Memory B cell (primary cell): Measurements from ENCODE around the gene VMAC.

Experiments used
- ATAC-seq: fragments of 150-1000 bp; cut with Tn5 transposase; 2 replicates; pipeline ENCODE4 v1.10.0; 2021; ENCODE audit warnings: low read depth, mild to moderate bottlenecking, moderate library complexity
- DNase-seq, 2 donors: peaks; one replicate each; pipeline ENCODE4 v3.0.0; 2022; ENCODE audit warnings: low spot score in 2 of 2
- H3K27ac Mint-ChIP-seq: one replicate; pipeline ENCODE4 v1.8.0; 2022; ENCODE audit warnings: mild to moderate bottlenecking, moderate library complexity, mixed read lengths
- H3K27me3 Mint-ChIP-seq: one replicate; pipeline ENCODE4 v1.8.0; 2022; ENCODE audit warnings: mixed read lengths
- H3K36me3 Mint-ChIP-seq: one replicate; pipeline ENCODE4 v1.8.0; 2022; ENCODE audit warnings: mild to moderate bottlenecking, mixed read lengths
- H3K4me1 Mint-ChIP-seq: one replicate; pipeline ENCODE4 v1.8.0; 2022; ENCODE audit warnings: mixed read lengths
- H3K4me3 Mint-ChIP-seq: one replicate; pipeline ENCODE4 v1.8.0; 2022; ENCODE audit warnings: mild to moderate bottlenecking, moderate library complexity, mixed read lengths
- H3K9me3 Mint-ChIP-seq: one replicate; pipeline ENCODE4 v1.8.0; 2022; ENCODE audit warnings: mixed read lengths

The VMAC gene

GRCh38 chr19:5923356-5923755, 18.7 kb downstream of the VMAC start:
- H3K36me3 Mint-ChIP-seq: peaks cover 25% of the 10 kb centered on the region
- no peak for DNase-seq
- H3K27me3 Mint-ChIP-seq: no peaks in the 10 kb centered on the region
- ATAC-seq: no peak
- H3K4me1 Mint-ChIP-seq: peaks cover 11% of the 10 kb centered on the region
- H3K4me3 Mint-ChIP-seq: no peak overlapping the region
- H3K9me3 Mint-ChIP-seq: no peaks in the 10 kb centered on the region
- no peak overlapping the region for H3K27ac Mint-ChIP-seq

GRCh38 chr19:5925830-5926427, 21.3 kb downstream of the VMAC start:
- no peaks in the 10 kb centered on the region for H3K27me3 Mint-ChIP-seq
- no peak for ATAC-seq
- no peak overlapping the region for H3K27ac Mint-ChIP-seq

GRCh38 chr19:5926641-5927440, 22.2 kb downstream of the VMAC start:
- DNase-seq (no peak), ATAC-seq (no peak)
- no peaks in the 10 kb centered on the region for H3K27me3 Mint-ChIP-seq
- H3K36me3 Mint-ChIP-seq: peaks cover 26% of the 10 kb centered on the region
- no peak overlapping the region for H3K27ac Mint-ChIP-seq
- H3K9me3 Mint-ChIP-seq: no peaks in the 10 kb centered on the region
- H3K4me3 Mint-ChIP-seq: no peak overlapping the region
- peaks cover 13% of the 10 kb centered on the region for H3K4me1 Mint-ChIP-seq

More at GRCh38 chr19:5925830-5926427, 21.3 kb downstream of the VMAC start:
- Mint-ChIP-seq H3K9me3 (no peaks in the 10 kb centered on the region), H3K36me3 (peaks cover 24% of the 10 kb centered on the region), H3K4me1 (peaks cover 13% of the 10 kb centered on the region), H3K4me3 (no peak overlapping the region)
- no peak for DNase-seq

GRCh38 chr19:5927441-5927821, 22.8 kb downstream of the VMAC start:
- no peak overlapping the region for H3K27ac Mint-ChIP-seq
- ATAC-seq (peak; percentile 97), DNase-seq (peak; percentile 22 to 27)
- peaks cover 23% of the 10 kb centered on the region for H3K36me3 Mint-ChIP-seq
- H3K4me3 Mint-ChIP-seq: no peak overlapping the region
- H3K9me3 Mint-ChIP-seq: no peaks in the 10 kb centered on the region
- H3K4me1 Mint-ChIP-seq: peaks cover 13% of the 10 kb centered on the region
- no peaks in the 10 kb centered on the region for H3K27me3 Mint-ChIP-seq

GRCh38 chr19:5929179-5929578, 24.5 kb downstream of the VMAC start:
- Mint-ChIP-seq H3K9me3 (no peaks in the 10 kb centered on the region), H3K4me1 (peaks cover 13% of the 10 kb centered on the region), H3K27me3 (no peaks in the 10 kb centered on the region), H3K36me3 (peaks cover 14% of the 10 kb centered on the region), H3K27ac (no peak overlapping the region), H3K4me3 (no peak overlapping the region)
- no peak for ATAC-seq
- no peak for DNase-seq

- no peaks in the 10 kb centered on the region for H3K27me3 Mint-ChIP-seq
- ATAC-seq: no peak
- peaks cover 13% of the 10 kb centered on the region for H3K36me3 Mint-ChIP-seq
- no peak overlapping the region for H3K27ac Mint-ChIP-seq
- H3K4me1 Mint-ChIP-seq: peaks cover 13% of the 10 kb centered on the region
- no peaks in the 10 kb centered on the region for H3K9me3 Mint-ChIP-seq
- DNase-seq: no peak
- H3K4me3 Mint-ChIP-seq: no peak overlapping the region
Observed at GRCh38 chr19:5929625-5930024, 25.0 kb downstream of the VMAC start.

GRCh38 chr19:5931251-5931650, 26.6 kb downstream of the VMAC start:
- no peak for ATAC-seq

GRCh38 chr19:5932146-5932545, 27.5 kb downstream of the VMAC start:
- Mint-ChIP-seq H3K9me3 (no peaks in the 10 kb centered on the region), H3K4me3 (no peak overlapping the region), H3K27me3 (no peaks in the 10 kb centered on the region), H3K4me1 (peaks cover 13% of the 10 kb centered on the region), H3K36me3 (peaks cover 16% of the 10 kb centered on the region), H3K27ac (no peak overlapping the region)
- ATAC-seq (no peak), DNase-seq (no peak)

More at GRCh38 chr19:5931251-5931650, 26.6 kb downstream of the VMAC start:
- Mint-ChIP-seq H3K4me1 (peaks cover 13% of the 10 kb centered on the region), H3K27ac (no peak overlapping the region), H3K4me3 (no peak overlapping the region), H3K9me3 (no peaks in the 10 kb centered on the region), H3K36me3 (peaks cover 17% of the 10 kb centered on the region), H3K27me3 (no peaks in the 10 kb centered on the region)
- DNase-seq: no peak

GRCh38 chr19:5932609-5933262, 28.1 kb downstream of the VMAC start:
- Mint-ChIP-seq H3K4me3 (no peak overlapping the region), H3K9me3 (no peaks in the 10 kb centered on the region), H3K27me3 (no peaks in the 10 kb centered on the region), H3K4me1 (peaks cover 9% of the 10 kb centered on the region), H3K36me3 (peaks cover 20% of the 10 kb centered on the region), H3K27ac (no peak overlapping the region)
- DNase-seq: no peak
- ATAC-seq: no peak

GRCh38 chr19:5933391-5934068, 28.9 kb downstream of the VMAC start:
- Mint-ChIP-seq H3K9me3 (no peaks in the 10 kb centered on the region), H3K27ac (no peak overlapping the region), H3K4me3 (no peak overlapping the region), H3K36me3 (peaks cover 17% of the 10 kb centered on the region), H3K4me1 (peaks cover 2% of the 10 kb centered on the region), H3K27me3 (no peaks in the 10 kb centered on the region)
- DNase-seq (no peak), ATAC-seq (no peak)

- ATAC-seq (no peak), DNase-seq (no peak)
- Mint-ChIP-seq H3K4me3 (no peak overlapping the region), H3K9me3 (no peaks in the 10 kb centered on the region), H3K27ac (no peak overlapping the region), H3K36me3 (peaks cover 14% of the 10 kb centered on the region), H3K27me3 (no peaks in the 10 kb centered on the region), H3K4me1 (peaks cover 2% of the 10 kb centered on the region)
Observed at GRCh38 chr19:5934069-5934401, 29.4 kb downstream of the VMAC start.

- Mint-ChIP-seq H3K27me3 (no peaks in the 10 kb centered on the region), H3K9me3 (no peaks in the 10 kb centered on the region), H3K36me3 (peaks cover 14% of the 10 kb centered on the region), H3K27ac (no peak overlapping the region), H3K4me1 (peaks cover 2% of the 10 kb centered on the region), H3K4me3 (no peak overlapping the region)
- ATAC-seq (no peak), DNase-seq (no peak)
Observed at GRCh38 chr19:5934774-5935472, 30.3 kb downstream of the VMAC start.

GRCh38 chr19:5935473-5936291, 31.0 kb downstream of the VMAC start:
- Mint-ChIP-seq H3K4me1 (peaks cover 2% of the 10 kb centered on the region), H3K27me3 (no peaks in the 10 kb centered on the region), H3K36me3 (peaks cover 14% of the 10 kb centered on the region), H3K9me3 (no peaks in the 10 kb centered on the region), H3K27ac (no peak overlapping the region), H3K4me3 (no peak overlapping the region)
- DNase-seq (no peak), ATAC-seq (no peak)
